HepG2 (cell line): Measurements from ENCODE around the gene PEX14. TPM values are rescaled to one million over a fixed set of nuclear protein-coding genes. Genes with fewer than 3 reads are reported as not detected.

Experiments used
- ATAC-seq: fragments of 200-7000 bp; cut with Tn5 transposase; 3 replicates; pipeline ENCODE4 v1.9.1; 2020; ENCODE audit warnings: mild to moderate bottlenecking, moderate library complexity
- BruUV-seq: library from RNA; stranded (reverse); fragments of 400-500 nt; replicated peaks from 2 replicates; lab custom pipeline; 2021; lab: Mats Ljungman, UMichigan
- CTCF ChIA-PET: fragments of 300-600 bp; formaldehyde crosslinking; extraction: SDS; loops from one replicate; lab custom pipeline; 2021; ENCODE audit warnings: low total read pairs, inconsistent platforms, low intra/inter-chr PET ratio; lab: Yijun Ruan, JAX
- POLR2A ChIA-PET: fragments of 350-600 bp; sonication (Branson Sonifier 250); formaldehyde crosslinking; loops from one replicate; lab custom pipeline; 2020; ENCODE audit warnings: antibody characterized with exemption, inconsistent platforms; lab: Yijun Ruan, JAX
- DNase-seq: peaks from one replicate; pipeline ENCODE4 v3.0.0-alpha.2; 2015; ENCODE audit warnings: low spot score
- FAIRE-seq: peaks from 3 replicates; lab custom pipeline; 2011; peaks lifted over from hg19 to GRCh38; lab: Jason Lieb, UNC
- H2AFZ ChIP-seq: one replicate; pipeline ENCODE4 v1.6.1; 2011; ENCODE audit warnings: low read length, inconsistent platforms
- H3K27ac ChIP-seq: fragments of 300-600 bp; 3 replicates; pipeline ENCODE4 v1.8.0; 2011; ENCODE audit warnings: mixed run types, mild to moderate bottlenecking, mixed read lengths, low read length, inconsistent platforms; ENCODE audit not compliant: insufficient read depth; ENCODE audit errors: extremely low read length
- H3K27me3 ChIP-seq, 2 experiments: fragments of 200-600 bp in 1 of 2; 2 replicates in 1 of 2; 3 replicates in 1 of 2; pipeline versions ENCODE4 v1.6.0 to v1.8.0; 2011; ENCODE audit warnings: low read length in 2 of 2, mild to moderate bottlenecking in 2 of 2, moderate library complexity in 2 of 2, inconsistent platforms in 1 of 2; ENCODE audit not compliant: insufficient read depth in 2 of 2, control insufficient read depth in 1 of 2
- H3K36me3 ChIP-seq, 2 experiments: fragments of 200-600 bp in 1 of 2; replicated peaks in 1 of 2; 2 replicates in 1 of 2; 3 replicates in 1 of 2; pipeline versions ENCODE4 v1.5.1 to v1.8.0; 2011; ENCODE audit warnings: low read length in 2 of 2, inconsistent platforms in 1 of 2; ENCODE audit not compliant: insufficient read depth in 2 of 2, control insufficient read depth in 1 of 2
- H3K4me1 ChIP-seq: 2 replicates; pipeline ENCODE4 v1.5.1; 2012; ENCODE audit warnings: low read length, inconsistent platforms; ENCODE audit not compliant: insufficient read depth
- H3K4me2 ChIP-seq: 2 replicates; pipeline ENCODE4 v1.6.0; 2011; ENCODE audit warnings: low read depth, low read length, inconsistent platforms
- H3K4me3 ChIP-seq, 3 experiments: fragments of 200-600 bp in 1 of 3; sonication (generic), shearing (Covaris generic) in 1 of 3; replicated peaks in 1 of 3; 2 replicates each; pipeline ENCODE4 v1.5.1; 2011 to 2016; ENCODE audit warnings: low read length in 3 of 3, inconsistent platforms in 2 of 3, low read depth in 2 of 3, mild to moderate bottlenecking in 2 of 3, control low read depth in 1 of 3, mixed read lengths in 1 of 3; ENCODE audit not compliant: insufficient read depth in 1 of 3
- H3K79me2 ChIP-seq: one replicate; pipeline ENCODE4 v1.6.1; 2011; ENCODE audit warnings: low read length, inconsistent platforms; ENCODE audit not compliant: insufficient read depth
- H3K9ac ChIP-seq: 2 replicates; pipeline ENCODE4 v1.6.0; 2011; ENCODE audit warnings: mild to moderate bottlenecking, low read depth, low read length, inconsistent platforms; ENCODE audit not compliant: insufficient read depth
- H3K9me3 ChIP-seq: 2 replicates; pipeline ENCODE4 v1.5.1; 2012; ENCODE audit warnings: mild to moderate bottlenecking, low read length
- H4K20me1 ChIP-seq: 2 replicates; pipeline ENCODE4 v1.6.0; 2011; ENCODE audit warnings: inconsistent platforms, mild to moderate bottlenecking, low read length, moderate library complexity; ENCODE audit not compliant: insufficient read depth
- CREB1 ChIP-seq, 2 experiments: fragments of 450-650 bp in 1 of 2; IDR thresholded peaks; 2 replicates each; pipeline ENCODE4 v1.6.1; 2016 to 2017; ENCODE audit warnings: control low read depth in 1 of 2, mild to moderate bottlenecking in 1 of 2, missing compliant biosample characterization in 1 of 2, missing genetic modification characterization in 1 of 2
- HHEX ChIP-seq: IDR thresholded peaks from 2 replicates; pipeline ENCODE4 v1.6.1; 2016; ENCODE audit warnings: control low read depth
- HOXA7 ChIP-seq: sonication (generic); formaldehyde crosslinking; IDR thresholded peaks from 2 replicates; pipeline ENCODE4 v1.8.1; 2022; ENCODE audit warnings: mild to moderate bottlenecking, missing genetic modification reagents, moderate library complexity
- MEIS1 ChIP-seq: sonication (generic); formaldehyde crosslinking; IDR thresholded peaks from 2 replicates; pipeline ENCODE4 v1.9.0; 2021; ENCODE audit warnings: mild to moderate bottlenecking, missing genetic modification reagents, moderate library complexity, borderline replicate concordance
- MEIS2 ChIP-seq: sonication (generic); formaldehyde crosslinking; IDR thresholded peaks from 2 replicates; pipeline ENCODE4 v1.9.0; 2021; ENCODE audit warnings: mild to moderate bottlenecking, missing genetic modification reagents
- MIER3 ChIP-seq: IDR thresholded peaks from 2 replicates; pipeline ENCODE4 v1.6.1; 2016; ENCODE audit warnings: missing compliant biosample characterization, borderline replicate concordance
- NR2F6 ChIP-seq, 2 experiments: IDR thresholded peaks; 2 replicates each; pipeline ENCODE4 v1.6.1; 2016; ENCODE audit warnings: antibody characterized with exemption in 1 of 2, mild to moderate bottlenecking in 1 of 2
- PRDM10 ChIP-seq: sonication (generic); formaldehyde crosslinking; IDR thresholded peaks from 2 replicates; pipeline ENCODE4 v1.4.0; 2020; ENCODE audit warnings: low read depth, missing genetic modification reagents
- SETDB1 ChIP-seq: sonication (generic); formaldehyde crosslinking; IDR thresholded peaks from 2 replicates; pipeline ENCODE4 v1.5.1; 2020; ENCODE audit warnings: missing genetic modification reagents, mild to moderate bottlenecking, borderline replicate concordance
- TCF7L2 ChIP-seq: IDR thresholded peaks from 2 replicates; pipeline ENCODE4 v1.6.1; 2011; ENCODE audit warnings: mild to moderate bottlenecking, low read depth, low read length, moderate library complexity
- ZFP82 ChIP-seq: sonication (generic); formaldehyde crosslinking; IDR thresholded peaks from 2 replicates; pipeline ENCODE4 v1.5.1; 2020; ENCODE audit warnings: mild to moderate bottlenecking, missing genetic modification reagents, borderline replicate concordance
- ZNF350 ChIP-seq: sonication (generic); formaldehyde crosslinking; IDR thresholded peaks from 2 replicates; pipeline ENCODE4 v1.4.0; 2020; ENCODE audit warnings: mild to moderate bottlenecking, low read depth, missing genetic modification reagents, borderline replicate concordance
- ZNF460 ChIP-seq: sonication (generic); formaldehyde crosslinking; IDR thresholded peaks from 2 replicates; pipeline ENCODE4 v1.5.1; 2020; ENCODE audit warnings: missing genetic modification reagents, mild to moderate bottlenecking, borderline replicate concordance
- ZNF710 ChIP-seq: sonication (generic); formaldehyde crosslinking; IDR thresholded peaks from 2 replicates; pipeline ENCODE4 v1.5.0; 2020; ENCODE audit warnings: mild to moderate bottlenecking, missing genetic modification reagents, borderline replicate concordance
- ZNF773 ChIP-seq: sonication (generic); formaldehyde crosslinking; IDR thresholded peaks from 2 replicates; pipeline ENCODE4 v1.4.0; 2020; ENCODE audit warnings: missing genetic modification reagents, borderline replicate concordance
- ZNF891 ChIP-seq: sonication (generic); formaldehyde crosslinking; IDR thresholded peaks from 2 replicates; pipeline ENCODE4 v1.5.0; 2020; ENCODE audit warnings: mild to moderate bottlenecking, missing genetic modification reagents
- WGBS: methylation state at CpG from one replicate; pipeline ENCODE4 v1.1.6; 2017; ENCODE audit warnings: low lambda C conversion rate; 5-methylcytosine and 5-hydroxymethylcytosine counted together
- in situ Hi-C: cut with HindIII; loops from 2 replicates; pipeline ENCODE4 v1.10.0; 2017; ENCODE audit warnings: low pct_unique_long_range_greater_than_20kb; ENCODE audit not compliant: extremely low pct_ligation_motif_present
- intact Hi-C: fragments of 100-400 bp; cut with micrococcal nuclease; formaldehyde crosslinking; loops from one replicate; pipeline ENCODE4 v1.10.0; 2022; ENCODE audit not compliant: unreplicated experiment
- polyA plus RNA-seq, 8 experiments: library from polyadenylated mRNA; depleted of rRNA in 3 of 8; stranded (reverse) in 7 of 8; unstranded in 1 of 8; fragments of >200 nt; fragmentation: Illumina TruSeq in 4 of 8; extraction: Trizol in 4 of 8; gene quantifications; 2 replicates each; pipeline versions ENCODE4 v1.2.1 to v1.2.3, GENCODE V29; 2011 to 2016; ENCODE audit warnings: low read depth in 4 of 8, missing spikeins in 1 of 8, mixed read lengths in 1 of 8; ENCODE audit not compliant: insufficient read depth in 1 of 8
- total RNA-seq, 5 experiments: library from RNA; depleted of rRNA; stranded (reverse); fragments of >200 nt; fragmentation: Illumina TruSeq; extraction: Trizol; gene quantifications; 2 replicates each; pipeline ENCODE4 v1.2.3, GENCODE V29; 2016; ENCODE audit warnings: low read depth in 1 of 5

The PEX14 gene
- total and polyA plus RNA-seq, 2 of the 13 experiments (the other 11 are each of a cell fraction or from before 2014, with no cell fraction given): 6.5 to 9.9 TPM

- TF ChIP-seq ZNF710 (CRISPR knock-in tag) (no peak), ZNF460 (CRISPR knock-in tag) (no peak), CREB1 (IDR thresholded peaks at IDR 0.05) (no peak), CREB1 (CRISPR knock-in tag; IDR thresholded peaks at IDR 0.05) (no peak), HHEX (CRISPR knock-in tag) (no peak), MIER3 (no peak), ZFP82 (CRISPR knock-in tag) (no peak), HOXA7 (CRISPR knock-in tag) (no peak), SETDB1 (no peak)
- TF ChIP-seq, all 625 proteins: peak for 0
Observed at GRCh38 chr1:10622910-10623685, 148.3 kb downstream of the PEX14 start (continued).

GRCh38 chr1:10623686-10624145 is 149.0 kb downstream of the PEX14 start:
- Histone ChIP-seq H2AFZ (no peak overlapping the region), H3K4me3 (no peak overlapping the region), H4K20me1 (no peaks in the 10 kb centered on the region), H3K27ac (no peak overlapping the region), H3K36me3 (peaks cover 9 to 12% of the 10 kb centered on the region in 2 experiments; a peak in 3 of 5 replicates), H3K27me3 (no peaks in the 10 kb centered on the region), H3K79me2 (no peaks in the 10 kb centered on the region), H3K9me3 (no peaks in the 10 kb centered on the region), H3K4me2 (no peak overlapping the region), H3K9ac (no peak overlapping the region), H3K4me1 (peaks cover 10% of the 10 kb centered on the region)
- intact Hi-C loops: loop anchor here (10.0 kb wide), 1 partner anchor 109 kb away; no protein-coding TSS in a partner anchor
- CTCF ChIA-PET: no interaction called here
- ATAC-seq: no peak
- FAIRE-seq: no peak
- DNase-seq: no peak
- POLR2A ChIA-PET: no interaction called here
- in situ Hi-C loops: no loop called here
- BruUV-seq: no TSS peak
- WGBS: 96% methylated on average over 12 of the region's 12 CpGs
- TF ChIP-seq MEIS1 (CRISPR knock-in tag) (no peak), MEIS2 (CRISPR knock-in tag) (no peak), ZNF773 (CRISPR knock-in tag) (no peak), ZNF350 (no peak), NR2F6 (IDR thresholded peaks at IDR 0.05) (no peak), NR2F6 (CRISPR knock-in tag; IDR thresholded peaks at IDR 0.05) (no peak), PRDM10 (no peak), TCF7L2 (no peak), ZNF891 (no peak)
